GM21528 (cell line): Measurements from ENCODE around the gene USP20.

ENCODE experiments used
- ATAC-seq: cut with Tn5 transposase; IDR thresholded peaks from one replicate; pipeline ENCODE4 v1.9.1; 2021; ENCODE audit warnings: mild to moderate bottlenecking, moderate library complexity; ENCODE audit not compliant: unreplicated experiment, low FRiP score

USP20 gene

DNA sequence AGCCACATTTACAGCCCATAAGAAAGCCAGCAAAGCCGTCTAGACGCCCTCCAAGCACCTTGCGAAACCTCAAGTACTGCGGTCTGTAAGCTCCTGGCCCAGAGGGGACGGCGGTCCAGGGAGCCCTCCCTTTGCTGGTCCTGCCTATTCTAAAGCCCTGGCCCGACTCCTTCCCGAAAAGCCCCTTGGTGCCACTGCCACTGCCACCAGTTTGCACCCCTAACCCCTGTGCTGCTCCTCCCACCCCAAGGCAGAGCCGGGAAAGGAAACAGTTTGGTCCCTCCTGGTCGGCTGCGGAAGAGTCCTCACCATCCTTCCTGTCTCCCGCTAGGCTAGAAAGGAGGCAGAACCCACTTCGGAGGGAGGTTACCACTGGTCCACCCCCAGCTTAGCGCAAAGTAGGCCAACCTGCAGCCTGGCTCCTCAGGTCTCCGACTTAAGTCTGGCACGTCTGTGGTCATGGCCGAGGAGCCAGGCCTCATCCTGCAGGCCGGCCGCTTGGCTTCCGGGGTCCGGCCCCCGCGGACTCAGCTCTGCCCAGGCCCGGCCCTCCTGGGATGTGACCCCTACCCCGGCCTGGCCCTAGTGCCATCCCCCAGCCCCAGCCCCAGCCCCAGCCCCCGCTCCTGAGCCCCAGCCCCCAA, 12.2 kb upstream of the USP20 start:
- no peak for ATAC-seq

DNA sequence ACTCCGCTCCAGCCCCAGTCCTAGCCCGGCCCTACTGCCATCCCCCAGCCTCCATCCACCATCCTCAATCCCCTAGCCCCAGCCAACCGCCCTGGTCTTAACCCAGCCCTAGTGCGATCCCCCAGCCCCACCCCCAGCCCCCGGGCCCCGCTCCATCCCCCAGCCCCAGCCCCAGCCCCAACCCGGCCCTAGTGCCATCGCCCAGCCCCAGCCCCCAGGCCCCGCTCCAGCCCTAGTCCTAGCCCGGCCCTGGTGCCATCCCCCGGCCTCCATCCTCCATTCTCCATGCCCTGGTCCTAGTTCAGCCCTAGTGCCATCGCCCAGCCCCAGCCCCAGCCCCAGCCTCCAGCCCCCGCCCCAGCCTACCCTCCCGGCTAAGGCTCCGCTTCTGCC, 11.7 kb upstream of the USP20 start:
- ATAC-seq = peak; percentile 16

DNA sequence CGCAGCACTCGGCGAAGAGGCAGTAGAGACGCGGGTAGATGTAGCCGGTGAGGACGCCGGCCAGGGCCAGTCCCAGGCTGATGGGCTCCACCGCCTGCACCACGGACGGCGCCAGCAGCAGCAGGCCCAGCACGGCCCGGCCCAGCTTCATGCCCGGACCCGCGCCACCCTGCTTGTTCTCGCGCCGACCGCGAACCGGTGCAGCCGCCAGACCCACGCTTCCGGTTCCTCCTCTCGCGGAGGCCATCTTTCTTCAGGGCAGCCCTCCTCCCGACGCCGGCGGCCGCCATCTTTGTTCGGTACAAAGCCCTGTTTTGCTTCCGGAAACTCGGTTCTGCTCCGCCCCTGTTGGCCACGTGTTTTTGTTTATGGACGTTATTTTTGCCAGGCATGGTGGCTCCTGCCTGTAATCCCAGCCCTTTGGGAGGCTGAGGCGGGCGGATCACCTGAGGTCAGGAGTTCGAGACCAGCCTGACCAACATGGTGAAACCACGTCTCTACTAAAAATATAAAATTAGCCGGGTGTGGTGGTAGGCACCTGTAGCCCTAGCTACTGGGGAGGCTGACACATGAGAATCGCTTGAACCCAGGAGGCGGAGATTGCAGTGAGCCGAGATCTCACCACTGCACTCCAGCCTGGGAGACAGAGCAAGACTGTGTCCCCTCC, 11.2 kb upstream of the USP20 start, which contains the start of gene TOR1A:
TSS of gene TOR1A (minus strand) at position 202 of the 667 bp plus-strand sequence. CDS start at position 151, 51 bp downstream.
- ATAC-seq = peak; percentile 82

DNA sequence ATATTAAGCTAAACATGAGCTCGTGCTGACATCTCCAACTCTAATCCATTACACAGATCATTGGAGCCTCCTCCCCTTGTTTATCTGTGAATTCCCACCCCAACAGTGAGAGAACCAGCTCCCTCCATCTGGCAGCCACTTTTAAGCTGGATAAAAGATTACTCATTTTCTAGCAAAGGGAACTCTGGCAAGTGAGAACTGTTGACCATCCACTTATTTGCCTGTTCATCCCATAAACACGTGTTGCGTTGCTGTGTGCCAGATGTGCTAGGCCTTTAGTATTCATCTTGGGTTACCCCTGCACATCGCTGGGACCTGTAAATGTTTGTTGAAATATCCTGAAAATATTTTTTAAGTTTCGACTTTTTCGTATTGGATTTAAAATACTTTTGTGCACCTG, 8.9 kb upstream of the USP20 start:
- ATAC-seq = no peak

DNA sequence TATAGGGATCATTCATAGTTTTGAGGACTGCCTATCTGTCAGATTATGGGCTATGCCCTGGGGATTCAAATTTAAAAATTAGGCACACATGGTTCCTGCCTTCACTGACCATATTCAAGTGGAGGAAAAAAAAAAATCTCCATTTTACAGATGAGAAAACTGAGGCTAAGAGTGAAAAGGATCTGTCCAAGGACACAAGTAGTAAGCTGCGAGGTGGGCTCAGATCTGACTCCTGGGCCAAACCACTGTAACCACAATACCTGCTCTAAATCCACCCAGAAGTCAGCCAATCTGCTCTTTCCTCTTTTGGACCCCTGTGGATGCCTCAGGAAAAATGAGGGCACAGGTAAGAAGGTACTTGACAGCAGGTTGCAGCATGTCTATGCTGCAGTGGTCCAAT, 8.5 kb upstream of the USP20 start:
- no peak for ATAC-seq

DNA sequence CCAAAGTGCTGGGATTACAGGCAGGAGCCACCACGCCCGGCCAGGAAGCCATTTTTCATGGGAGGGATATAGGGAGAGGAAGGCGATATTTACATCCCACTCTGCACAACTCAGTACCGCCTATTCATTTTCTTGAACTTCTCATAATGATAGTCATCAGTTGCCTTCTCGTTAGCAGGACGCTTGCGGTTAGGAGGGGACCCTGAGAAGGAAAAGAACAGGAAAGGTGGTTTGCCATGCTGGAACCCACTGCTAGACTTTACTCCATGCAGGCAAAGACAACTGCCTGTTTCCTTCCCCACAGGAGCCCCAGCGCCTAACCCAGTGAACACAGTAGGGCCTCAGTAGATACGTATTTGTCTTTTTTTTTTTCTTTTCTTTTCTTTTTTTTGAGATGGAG, 7.2 kb upstream of the USP20 start:
- ATAC-seq = no peak

DNA sequence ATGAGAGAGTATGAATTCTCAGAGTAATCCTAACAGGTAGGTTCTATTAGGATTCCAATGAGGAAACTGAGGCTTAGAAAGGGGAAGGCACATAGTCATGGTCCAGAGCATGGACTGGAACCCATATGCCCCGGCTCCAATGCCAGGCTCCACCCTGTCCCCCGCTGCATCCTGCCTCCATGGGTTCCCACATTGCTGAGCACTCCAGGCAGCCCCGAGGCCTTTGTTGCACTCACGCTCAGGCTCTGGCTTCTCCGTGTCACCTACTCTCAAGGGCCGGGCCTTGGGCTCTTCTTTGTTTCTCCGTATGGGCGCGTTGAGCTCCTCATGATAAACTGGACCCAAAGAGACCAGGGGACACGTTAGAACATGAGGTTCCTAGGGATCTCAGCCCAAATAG, 6.3 kb upstream of the USP20 start:
- no peak for ATAC-seq

DNA sequence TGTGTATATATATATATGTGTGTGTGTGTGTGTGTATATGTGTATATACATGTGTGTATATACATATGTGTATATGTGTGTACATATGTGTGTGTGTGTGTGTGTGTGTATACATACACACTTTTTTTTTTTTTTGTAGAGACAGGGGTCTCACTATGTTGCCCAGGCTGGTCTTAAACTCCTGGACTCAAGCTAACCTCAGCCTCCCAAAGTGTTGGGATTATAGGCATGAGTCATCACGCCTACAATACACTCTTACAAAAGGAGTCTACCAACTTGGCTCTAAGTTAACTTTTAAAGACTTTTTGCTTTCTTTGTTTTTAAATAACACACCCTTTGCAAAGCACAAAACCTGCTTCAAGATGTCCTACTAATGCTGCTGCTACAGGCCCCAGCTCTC, 2.3 kb upstream of the USP20 start:
- ATAC-seq = no peak

DNA sequence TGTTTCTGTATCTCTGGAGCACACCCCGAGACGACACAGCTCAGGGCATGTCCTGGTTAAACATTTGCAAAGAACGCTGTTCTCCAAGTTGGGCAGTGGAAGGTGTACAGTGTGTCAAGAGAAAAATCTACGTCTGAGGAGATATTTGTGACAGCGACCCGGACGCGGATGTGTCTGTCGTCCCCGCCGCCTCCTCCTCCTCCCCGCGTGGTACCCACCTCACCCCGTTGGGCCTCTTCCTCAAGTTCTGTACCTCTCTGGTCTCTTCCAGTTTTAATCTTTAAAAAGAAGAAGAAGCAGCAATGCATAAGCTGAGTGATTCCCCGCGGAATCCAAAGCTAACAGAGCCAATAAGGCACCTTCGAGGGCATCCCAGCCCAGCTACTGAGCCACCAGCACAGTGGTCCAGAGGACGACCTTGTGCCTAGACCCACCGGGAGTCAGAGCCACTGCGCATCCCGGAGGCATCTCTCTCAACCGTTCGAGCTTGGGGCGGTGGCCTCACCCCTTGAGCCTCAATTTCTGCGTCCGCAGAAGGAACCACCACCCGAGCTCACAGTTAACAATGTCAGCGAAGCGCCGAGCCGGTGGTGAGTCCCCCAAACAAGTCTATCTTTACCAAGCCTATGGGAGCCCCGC, 650 bp upstream of the USP20 start:
- peak; percentile 23 for ATAC-seq

DNA sequence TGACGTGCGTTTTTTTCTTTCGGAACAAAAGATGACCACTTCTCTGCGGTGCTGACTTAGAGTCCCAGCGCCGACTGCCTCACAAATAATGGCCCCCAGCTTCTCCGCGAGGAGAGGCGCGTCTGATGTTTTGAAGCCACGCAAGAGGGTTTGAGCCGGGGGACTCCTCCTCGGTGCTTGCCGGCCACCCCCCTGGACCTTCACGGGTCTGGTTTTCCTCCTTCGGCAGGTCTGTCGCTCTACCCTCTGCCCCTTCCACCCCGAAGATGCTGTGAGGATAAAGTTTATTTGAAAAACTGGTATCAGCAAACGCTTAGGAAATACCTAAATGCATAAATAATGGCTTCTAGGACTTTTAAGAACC, 584 bp downstream of the USP20 start:
- no peak for ATAC-seq

DNA sequence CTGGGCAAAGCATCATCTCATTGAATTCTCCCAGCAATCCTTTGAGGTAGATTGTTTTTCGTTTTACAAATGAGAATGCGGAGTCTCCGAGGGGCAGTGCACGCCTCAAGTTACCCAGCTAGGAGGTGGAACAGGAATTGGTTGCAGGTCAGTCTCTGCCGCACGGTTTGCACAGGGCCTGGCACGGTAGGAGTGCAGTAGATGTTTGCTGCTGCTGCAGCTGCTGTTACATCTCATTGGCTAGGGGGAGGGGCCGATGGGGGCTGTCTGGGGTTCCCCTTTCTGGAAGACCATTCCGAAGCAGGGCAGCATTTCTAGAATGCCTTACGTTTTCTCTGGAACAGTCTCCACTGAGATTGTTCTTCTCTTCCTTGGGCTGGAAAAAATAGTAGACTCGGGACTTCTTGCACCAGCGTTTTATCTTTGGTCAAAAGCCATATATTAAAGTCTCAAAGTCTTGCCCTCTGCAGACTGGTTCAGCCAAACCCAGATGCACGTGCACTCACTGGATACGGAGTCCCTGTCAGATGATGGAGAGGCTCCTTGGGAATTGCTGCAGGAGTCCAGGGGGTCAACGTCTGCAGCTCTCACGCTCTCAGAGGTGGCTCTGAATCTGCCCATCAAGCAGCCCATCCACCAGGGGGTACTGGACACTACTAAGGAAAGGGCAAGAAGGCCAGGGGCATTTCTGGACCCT, 1.2 kb downstream of the USP20 start:
- no peak for ATAC-seq

DNA sequence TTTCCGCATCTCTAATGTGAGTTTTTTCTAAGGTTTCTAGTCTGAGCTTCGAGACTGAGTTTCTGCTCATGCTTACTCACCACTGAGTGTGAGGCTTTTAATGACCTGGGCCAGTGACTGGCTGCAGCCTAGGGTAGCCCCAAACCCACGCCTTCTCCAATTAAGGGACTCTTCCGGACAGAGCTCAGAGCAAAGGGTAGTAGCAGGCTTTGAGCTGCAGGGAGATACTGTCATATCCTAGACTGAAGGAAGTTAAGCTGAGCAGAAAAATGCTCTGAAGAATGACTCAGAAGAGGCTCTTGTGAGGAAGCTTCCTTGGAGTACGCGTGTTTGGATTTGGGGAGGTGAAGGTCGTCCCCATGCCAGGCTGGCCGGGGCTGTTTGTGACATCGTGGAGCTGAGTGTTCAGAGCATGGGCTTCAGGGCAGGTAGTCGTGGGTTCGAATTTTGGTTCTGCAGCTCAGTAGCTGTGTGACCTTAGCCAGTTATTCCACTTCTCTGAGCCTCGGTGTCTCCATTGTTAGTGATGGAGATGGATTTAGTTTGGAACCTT, 3.5 kb downstream of the USP20 start:
- no peak for ATAC-seq

DNA sequence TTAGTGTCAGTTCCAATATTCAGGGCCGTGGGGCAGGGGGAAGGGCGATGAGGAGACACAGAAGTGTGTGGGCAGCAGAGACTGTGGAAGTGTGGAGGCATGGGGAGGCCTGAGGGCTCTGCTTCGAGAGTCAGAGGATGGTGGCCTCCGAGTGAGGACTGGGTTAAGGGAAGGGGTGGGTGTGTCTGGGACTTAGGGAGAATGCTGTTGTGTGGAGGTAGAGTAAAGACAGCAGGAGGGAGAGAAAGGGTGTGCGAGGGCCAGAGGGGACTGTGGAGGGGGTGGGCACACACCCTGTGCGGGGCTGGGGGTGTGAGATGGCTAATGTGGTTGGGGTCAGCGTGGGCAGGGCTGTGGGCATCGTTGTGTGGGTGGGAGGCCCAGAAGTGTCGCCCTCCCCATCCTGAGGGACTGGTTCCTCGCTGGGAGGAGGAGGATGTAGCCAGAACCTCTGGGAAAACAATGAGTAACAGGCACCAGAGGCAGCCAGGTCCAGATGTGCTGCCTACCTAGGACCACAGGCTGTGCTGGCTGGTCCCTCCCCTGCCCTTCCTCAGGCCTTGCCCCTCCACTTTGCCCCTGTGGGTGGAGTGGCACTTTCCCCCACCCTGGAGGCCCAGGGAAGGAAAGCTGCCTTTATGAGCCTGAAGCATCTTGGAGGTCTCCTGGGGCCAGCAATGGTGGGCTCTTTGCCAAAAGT, 4.2 kb downstream of the USP20 start:
- ATAC-seq = no peak

DNA sequence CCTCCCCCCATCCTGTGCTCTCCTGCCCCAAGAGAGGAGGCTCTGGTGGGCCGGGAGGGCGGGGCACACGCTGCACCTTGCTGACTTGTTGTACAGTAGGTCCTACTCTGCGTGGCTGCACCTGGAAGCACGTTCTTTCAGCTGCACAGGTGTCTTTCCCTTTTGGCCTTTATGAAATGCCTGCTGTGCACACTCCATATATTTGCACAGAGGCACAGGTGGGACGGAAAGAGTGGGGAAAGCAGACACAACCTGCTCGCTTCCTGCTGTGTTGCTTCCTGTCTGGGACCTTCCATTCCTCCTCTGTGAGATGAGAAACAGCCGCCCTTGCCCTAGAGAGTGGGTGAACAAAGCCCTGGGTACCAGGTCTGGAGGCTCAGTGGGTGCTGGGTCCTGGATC, 4.8 kb downstream of the USP20 start:
- no peak for ATAC-seq

DNA sequence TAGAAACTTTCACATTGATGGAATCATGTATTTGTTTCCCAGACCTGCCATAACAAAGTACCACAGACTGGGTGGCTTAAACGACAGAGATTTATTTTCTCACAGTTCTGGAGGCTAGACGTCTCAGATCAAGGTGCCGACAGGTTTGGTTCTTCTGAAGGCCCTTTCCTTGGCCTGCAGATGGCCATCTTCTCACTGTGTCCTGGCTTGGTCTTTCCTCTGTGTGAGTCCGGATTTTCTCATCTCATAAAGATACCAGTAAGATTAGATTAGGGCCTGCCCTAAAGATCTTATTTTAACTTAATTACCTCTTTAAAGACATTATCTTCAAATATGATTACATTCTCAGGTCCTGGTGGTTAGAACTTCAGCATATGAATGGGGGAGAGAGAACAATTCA, 5.8 kb downstream of the USP20 start:
- ATAC-seq = no peak

DNA sequence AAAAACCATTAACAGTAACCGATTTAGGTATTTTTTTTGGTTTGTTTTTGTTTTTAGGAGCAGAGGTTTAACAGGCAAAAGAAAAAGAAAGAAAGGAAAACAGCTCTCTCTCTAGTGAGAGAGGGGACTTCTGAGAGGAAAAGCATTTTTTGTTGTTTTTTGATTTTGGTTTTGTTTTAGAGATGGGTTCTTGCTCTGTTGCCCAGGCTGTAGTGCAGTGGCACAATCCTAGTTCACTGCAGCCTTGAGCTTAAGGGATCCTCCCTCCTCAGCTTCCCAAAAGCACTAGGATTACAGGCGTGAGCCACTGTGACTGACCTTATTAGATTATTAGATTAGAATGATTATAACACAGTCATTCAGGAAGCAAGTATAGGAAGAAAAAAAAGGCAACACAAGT, 10.1 kb downstream of the USP20 start:
- no peak for ATAC-seq

DNA sequence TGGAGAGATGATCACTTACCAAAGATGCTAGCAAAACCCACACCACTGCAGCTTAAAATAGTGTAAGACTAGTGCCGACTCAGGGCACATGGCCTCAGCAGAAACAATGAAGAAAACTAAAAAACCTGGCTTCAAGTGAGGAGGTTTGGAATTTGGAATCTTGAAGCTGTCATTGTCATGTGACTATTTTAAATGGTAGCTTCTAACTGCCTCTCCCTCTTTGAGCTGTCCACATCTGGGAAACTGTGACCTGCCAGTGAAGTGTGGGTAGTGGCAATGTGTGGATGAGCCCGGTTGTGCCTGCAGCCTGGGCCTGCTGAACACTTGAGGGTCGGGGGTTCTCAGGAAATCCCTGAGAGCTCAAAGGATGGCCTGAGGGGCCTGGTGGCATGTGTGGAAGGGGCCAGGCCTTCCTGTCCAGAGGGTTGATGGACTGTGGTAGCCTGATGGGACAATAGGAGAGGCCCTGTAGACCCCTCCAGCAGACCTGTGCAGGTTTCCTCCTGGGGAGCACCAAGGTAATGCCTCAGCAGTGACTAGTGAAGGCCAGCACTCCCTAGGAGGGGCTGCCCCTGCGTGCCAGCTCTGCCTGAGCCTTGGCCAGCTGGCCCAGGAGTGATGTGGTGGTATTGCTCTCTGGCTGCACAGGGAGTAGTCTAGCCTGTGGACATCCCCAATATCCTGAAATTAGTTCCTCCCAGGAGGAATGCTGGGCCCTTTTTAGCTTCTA, 13.6 kb downstream of the USP20 start:
- no peak for ATAC-seq

DNA sequence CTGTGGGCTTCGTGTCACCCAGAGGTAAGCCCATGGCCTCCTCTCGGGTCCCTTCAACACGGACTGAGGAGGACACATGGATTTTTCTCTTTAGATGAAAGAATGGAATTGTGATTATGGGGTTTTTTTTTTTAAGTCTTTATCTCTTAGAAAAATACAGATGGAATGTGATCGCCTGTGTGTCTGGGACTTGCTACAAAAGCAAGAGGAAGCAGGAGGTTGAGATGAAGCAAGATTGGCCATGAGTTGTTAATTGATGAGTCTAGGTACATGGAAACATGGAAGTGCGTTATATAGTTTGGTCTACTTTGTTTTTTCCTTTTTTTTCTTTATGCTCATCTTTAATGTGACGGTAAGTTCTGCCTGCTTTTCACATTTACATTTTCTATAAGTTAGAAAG, 14.6 kb downstream of the USP20 start:
- ATAC-seq = no peak

DNA sequence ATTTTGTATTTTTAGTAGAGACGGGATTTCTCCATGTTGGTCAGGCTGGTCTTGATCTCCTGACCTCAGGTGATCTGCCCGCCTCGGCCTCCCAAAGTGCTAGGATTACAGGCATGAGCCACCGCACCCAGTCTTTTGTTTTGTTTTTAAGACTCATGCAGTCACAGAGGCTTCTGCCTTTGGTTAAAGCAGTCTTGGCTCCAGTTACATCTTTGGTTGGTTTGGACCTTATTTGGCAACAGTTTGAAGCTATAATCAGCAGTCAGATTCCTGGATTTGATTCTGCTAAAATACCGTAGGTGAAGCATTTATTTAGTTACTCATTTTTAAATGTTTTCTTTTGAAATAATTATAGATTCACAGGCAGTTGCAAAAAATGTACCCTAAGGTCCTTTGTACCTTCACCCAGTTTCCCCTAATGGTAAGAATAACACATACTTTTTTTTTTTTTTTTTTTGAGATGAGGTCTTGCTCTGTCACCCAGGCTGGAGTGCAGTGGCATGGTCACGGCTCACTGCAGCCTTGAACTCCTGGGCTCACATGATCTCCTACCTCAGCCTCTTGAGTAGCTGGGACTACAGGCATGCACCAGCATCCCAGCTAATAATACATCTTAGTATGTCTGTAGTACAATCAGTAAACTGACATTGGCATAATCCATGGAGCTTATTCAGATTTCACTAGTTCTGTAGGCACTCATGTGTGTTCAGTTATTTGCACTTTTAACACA, 15.7 kb downstream of the USP20 start:
- ATAC-seq = no peak
